Measurements from ENCODE around the gene RPL10.

GRCh38 chrX:154399527-154400368, 1.6 kb downstream of the RPL10 start:
- TF ChIP-seq POLR2A (IDR thresholded peaks at IDR 0.05): no peak
- TF ChIP-seq, protein P1, sequence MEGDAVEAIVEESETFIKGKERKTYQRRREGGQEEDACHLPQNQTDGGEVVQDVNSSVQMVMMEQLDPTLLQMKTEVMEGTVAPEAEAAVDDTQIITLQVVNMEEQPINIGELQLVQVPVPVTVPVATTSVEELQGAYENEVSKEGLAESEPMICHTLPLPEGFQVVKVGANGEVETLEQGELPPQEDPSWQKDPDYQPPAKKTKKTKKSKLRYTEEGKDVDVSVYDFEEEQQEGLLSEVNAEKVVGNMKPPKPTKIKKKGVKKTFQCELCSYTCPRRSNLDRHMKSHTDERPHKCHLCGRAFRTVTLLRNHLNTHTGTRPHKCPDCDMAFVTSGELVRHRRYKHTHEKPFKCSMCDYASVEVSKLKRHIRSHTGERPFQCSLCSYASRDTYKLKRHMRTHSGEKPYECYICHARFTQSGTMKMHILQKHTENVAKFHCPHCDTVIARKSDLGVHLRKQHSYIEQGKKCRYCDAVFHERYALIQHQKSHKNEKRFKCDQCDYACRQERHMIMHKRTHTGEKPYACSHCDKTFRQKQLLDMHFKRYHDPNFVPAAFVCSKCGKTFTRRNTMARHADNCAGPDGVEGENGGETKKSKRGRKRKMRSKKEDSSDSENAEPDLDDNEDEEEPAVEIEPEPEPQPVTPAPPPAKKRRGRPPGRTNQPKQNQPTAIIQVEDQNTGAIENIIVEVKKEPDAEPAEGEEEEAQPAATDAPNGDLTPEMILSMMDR (IDR thresholded peaks at IDR 0.05): no peak

Measured in thyroid gland (tissue), 4 donors.